GM19324 (cell line): ENCODE measurements around the gene COG8.
"Not testable (repeated sequence)": the region's sequence is repeated elsewhere in the genome, so short reads cannot be mapped to it uniquely, and the experiment has no call there.

ENCODE experiments used
- ATAC-seq: cut with Tn5 transposase; IDR thresholded peaks from one replicate; pipeline ENCODE4 v1.9.1; 2021; ENCODE audit warnings: mild to moderate bottlenecking, moderate library complexity; ENCODE audit not compliant: unreplicated experiment, low FRiP score

Gene COG8

GRCh38 chr16:69296771-69297170 is 42.6 kb downstream of the COG8 start:
- ATAC-seq, result not testable (repeated sequence)

- ATAC-seq, result no peak
These were observed 45.3 kb downstream of the COG8 start for GRCh38 chr16:69294051-69294450.

- no peak for ATAC-seq
These were observed 46.0 kb downstream of the COG8 start for GRCh38 chr16:69293401-69293800.

GRCh38 chr16:69291657-69292056 is 47.7 kb downstream of the COG8 start:
- not testable (repeated sequence) for ATAC-seq

- no peak for ATAC-seq
These were observed 52.2 kb downstream of the COG8 start for GRCh38 chr16:69286941-69287713.

GRCh38 chr16:69285240-69285639 is 54.1 kb downstream of the COG8 start:
- ATAC-seq, result no peak

- no peak for ATAC-seq
These were observed 55.5 kb downstream of the COG8 start for GRCh38 chr16:69283851-69284250.

- no peak for ATAC-seq
These were observed 62.0 kb downstream of the COG8 start for GRCh38 chr16:69277413-69277812.
